HG02571 (cell line): ENCODE results near the gene B2M.
"Not testable (repeated sequence)": the region's sequence is repeated elsewhere in the genome, so short reads cannot be mapped to it uniquely, and the experiment has no call there.

Experiments used
- ATAC-seq: cut with Tn5 transposase; IDR thresholded peaks from one replicate; pipeline ENCODE4 v1.9.1; 2021; ENCODE audit warnings: mild to moderate bottlenecking, moderate library complexity; ENCODE audit not compliant: unreplicated experiment

B2M gene

DNA sequence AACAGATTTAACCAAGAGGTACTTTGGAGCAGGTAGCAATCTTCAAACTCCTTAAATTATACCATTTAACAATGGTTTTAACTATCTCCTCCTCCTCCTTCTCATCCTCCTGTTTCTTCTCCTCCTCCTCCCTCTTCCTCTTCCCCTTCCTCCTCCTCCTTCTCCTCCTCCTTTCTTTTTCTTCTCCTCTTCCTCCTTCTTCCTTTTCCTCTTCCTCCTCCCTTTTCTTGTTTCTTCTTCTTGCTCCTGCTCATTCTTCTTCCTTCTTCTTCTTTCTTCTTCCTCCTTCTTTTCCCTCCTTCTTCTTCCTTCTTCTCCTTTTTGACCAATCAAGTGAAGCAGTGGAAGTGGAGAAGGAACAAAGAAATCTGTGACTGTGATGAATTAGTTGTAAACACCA is 14.3 kb upstream of the B2M start:
- ATAC-seq: no peak

DNA sequence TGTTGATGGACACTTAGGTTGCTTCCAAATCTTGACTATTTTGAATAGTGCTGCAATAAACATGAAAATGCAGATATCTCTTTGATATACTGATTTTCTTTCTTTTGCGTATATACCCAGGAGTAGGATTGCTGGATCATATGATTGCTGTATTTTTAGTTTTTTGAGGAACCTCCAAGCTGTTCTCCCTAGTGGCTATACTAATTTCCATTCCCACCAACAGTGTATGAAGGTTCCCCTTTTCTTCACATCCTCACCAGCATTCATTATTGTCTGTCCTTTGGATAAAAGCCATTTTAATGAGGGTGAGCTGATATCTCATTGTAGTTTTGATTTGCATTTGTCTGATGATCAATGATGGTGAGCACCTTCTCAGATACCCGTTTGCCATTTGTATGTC is 12.7 kb upstream of the B2M start:
- no peak for ATAC-seq

DNA sequence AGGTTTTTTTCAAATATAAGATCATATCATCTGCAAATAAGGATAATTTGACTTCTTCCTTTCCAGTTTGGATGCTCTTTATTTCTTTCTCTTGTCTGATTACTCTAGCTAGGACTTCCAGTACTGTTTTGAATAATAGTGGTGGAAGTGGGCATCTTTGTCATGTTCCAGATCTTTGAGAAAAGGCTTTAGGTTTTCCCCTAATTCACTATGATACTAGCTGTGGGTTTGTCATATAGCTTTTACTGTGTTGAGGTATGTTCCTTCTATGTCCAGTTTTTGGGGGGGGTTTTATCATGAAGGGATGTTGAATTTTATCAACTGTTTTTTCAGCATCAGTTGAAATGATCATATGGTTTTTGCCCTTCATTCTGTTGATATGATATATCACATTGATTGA is 10.6 kb upstream of the B2M start:
- ATAC-seq: not testable (repeated sequence)

DNA sequence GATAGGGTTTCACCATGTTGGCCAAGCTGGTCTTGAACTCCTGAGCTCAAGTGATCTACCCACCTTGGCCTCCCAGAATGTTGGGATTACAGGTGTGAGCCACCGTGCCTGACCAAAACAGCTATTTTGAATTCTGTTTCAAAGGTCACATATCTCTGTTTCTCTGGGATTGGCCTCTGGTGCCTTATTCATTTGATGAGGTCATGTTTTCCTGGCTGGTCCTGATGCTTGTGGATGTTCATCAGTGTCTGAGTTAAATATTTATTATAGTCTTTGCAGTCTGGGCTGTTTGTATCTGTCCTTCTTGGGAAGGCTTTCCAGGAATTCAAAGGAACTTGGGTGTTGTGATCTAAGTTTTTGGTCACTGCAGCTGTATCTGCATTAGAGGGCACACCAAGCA is 5.3 kb upstream of the B2M start:
- no peak for ATAC-seq

DNA sequence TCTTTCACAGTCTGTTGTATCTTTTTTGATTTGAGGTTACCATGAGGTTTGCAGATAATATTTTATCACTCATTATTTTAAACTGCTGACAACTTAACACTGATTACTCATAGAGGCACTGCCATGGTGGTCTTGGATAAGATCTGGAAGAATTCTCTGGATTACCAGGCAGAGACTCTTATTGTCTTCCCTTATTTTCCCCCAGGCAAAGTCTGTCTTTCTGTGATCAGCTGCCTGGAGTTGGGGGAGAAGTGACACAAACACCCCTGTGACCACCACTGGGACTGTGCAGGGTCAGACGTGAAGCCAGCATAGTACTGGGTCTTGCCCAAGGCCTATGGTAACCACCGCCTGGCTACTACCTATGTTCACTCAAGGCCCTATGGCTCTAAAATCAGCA is 4.9 kb upstream of the B2M start:
- no peak for ATAC-seq

GRCh38 chr15:44706946-44707636 is 4.2 kb upstream of the B2M start:
- ATAC-seq: no peak

- ATAC-seq: no peak
These were observed 851 bp upstream of the B2M start for GRCh38 chr15:44710236-44711095.

- peak; percentile 15 for ATAC-seq
These were observed 527 bp downstream of the B2M start for GRCh38 chr15:44711743-44712345.

- ATAC-seq: no peak
These were observed 1.2 kb downstream of the B2M start for GRCh38 chr15:44712346-44713005.

GRCh38 chr15:44713006-44713966 is 2.0 kb downstream of the B2M start:
- no peak for ATAC-seq

DNA sequence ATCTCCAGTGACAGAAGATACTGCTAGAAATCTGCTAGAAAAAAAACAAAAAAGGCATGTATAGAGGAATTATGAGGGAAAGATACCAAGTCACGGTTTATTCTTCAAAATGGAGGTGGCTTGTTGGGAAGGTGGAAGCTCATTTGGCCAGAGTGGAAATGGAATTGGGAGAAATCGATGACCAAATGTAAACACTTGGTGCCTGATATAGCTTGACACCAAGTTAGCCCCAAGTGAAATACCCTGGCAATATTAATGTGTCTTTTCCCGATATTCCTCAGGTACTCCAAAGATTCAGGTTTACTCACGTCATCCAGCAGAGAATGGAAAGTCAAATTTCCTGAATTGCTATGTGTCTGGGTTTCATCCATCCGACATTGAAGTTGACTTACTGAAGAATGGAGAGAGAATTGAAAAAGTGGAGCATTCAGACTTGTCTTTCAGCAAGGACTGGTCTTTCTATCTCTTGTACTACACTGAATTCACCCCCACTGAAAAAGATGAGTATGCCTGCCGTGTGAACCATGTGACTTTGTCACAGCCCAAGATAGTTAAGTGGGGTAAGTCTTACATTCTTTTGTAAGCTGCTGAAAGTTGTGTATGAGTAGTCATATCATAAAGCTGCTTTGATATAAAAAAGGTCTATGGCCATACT is 4.0 kb downstream of the B2M start:
- no peak for ATAC-seq

GRCh38 chr15:44715797-44716334 is 4.5 kb downstream of the B2M start:
- ATAC-seq: no peak

GRCh38 chr15:44716983-44717602 is 5.8 kb downstream of the B2M start:
- no peak for ATAC-seq

GRCh38 chr15:44718180-44718926 is 7.0 kb downstream of the B2M start:
- ATAC-seq: no peak

- no peak for ATAC-seq
These were observed 7.6 kb downstream of the B2M start for GRCh38 chr15:44718927-44719292.

- ATAC-seq: peak; percentile 53
These were observed 8.1 kb downstream of the B2M start for GRCh38 chr15:44719293-44719999.

DNA sequence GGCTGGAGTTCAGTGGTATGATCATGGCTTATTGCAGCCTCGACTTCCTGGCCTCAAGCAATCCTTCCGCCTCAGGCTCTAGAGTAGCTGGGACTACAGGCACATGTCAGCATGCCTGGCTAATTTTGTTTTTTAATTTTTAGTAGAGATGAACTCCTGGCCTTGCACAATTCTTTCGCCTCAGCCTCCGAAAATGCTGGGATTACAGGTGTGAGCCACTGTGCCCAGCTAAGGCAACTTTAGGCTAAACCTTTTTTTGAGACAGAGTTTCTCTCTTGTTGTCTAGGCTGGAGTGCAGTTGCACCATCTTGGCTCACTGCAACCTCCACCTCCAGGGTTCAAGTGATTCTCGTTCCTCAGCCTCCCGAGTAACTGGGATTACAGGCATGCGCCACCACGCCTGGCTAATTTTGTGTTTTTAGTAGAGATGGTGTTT is 8.7 kb downstream of the B2M start:
- not testable (repeated sequence) for ATAC-seq
